HEK293 (cell line): Measurements from ENCODE around the gene HOXC10.

Experiments
- BCL11A ChIP-seq: fragments of 450-650 bp; formaldehyde crosslinking; IDR thresholded peaks from 2 replicates; pipeline ENCODE4 v1.5.1; 2016; ENCODE audit warnings: low read depth, missing biosample characterization, missing genetic modification characterization
- GLIS1 ChIP-seq: fragments of 450-650 bp; formaldehyde crosslinking; IDR thresholded peaks from 2 replicates; pipeline ENCODE4 v1.5.1; 2016; ENCODE audit warnings: missing biosample characterization, missing genetic modification characterization
- IKZF3 ChIP-seq: fragments of 450-650 bp; IDR thresholded peaks from 2 replicates; pipeline ENCODE4 v1.5.0; 2018; ENCODE audit warnings: missing biosample characterization, mild to moderate bottlenecking, missing genetic modification characterization, moderate library complexity
- INSM2 ChIP-seq: fragments of 450-650 bp; formaldehyde crosslinking; IDR thresholded peaks from 2 replicates; pipeline ENCODE4 v1.5.1; 2016; ENCODE audit warnings: missing biosample characterization, missing genetic modification characterization
- RBAK ChIP-seq: fragments of 450-650 bp; formaldehyde crosslinking; IDR thresholded peaks from 2 replicates; pipeline ENCODE4 v1.5.1; 2016; ENCODE audit warnings: missing biosample characterization, missing genetic modification characterization
- YY1 ChIP-seq: fragments of 450-650 bp; formaldehyde crosslinking; IDR thresholded peaks from 2 replicates; pipeline ENCODE4 v1.5.1; 2018; ENCODE audit warnings: missing biosample characterization, missing genetic modification characterization
- YY2 ChIP-seq: fragments of 450-650 bp; formaldehyde crosslinking; IDR thresholded peaks from 2 replicates; pipeline ENCODE4 v1.5.1; 2016; ENCODE audit warnings: missing biosample characterization, missing genetic modification characterization
- ZBTB7A ChIP-seq: fragments of 450-650 bp; formaldehyde crosslinking; IDR thresholded peaks from 2 replicates; pipeline ENCODE4 v1.5.1; 2016; ENCODE audit warnings: low read depth, missing biosample characterization, missing genetic modification characterization
- ZFP37 ChIP-seq: fragments of 450-650 bp; formaldehyde crosslinking; IDR thresholded peaks from 2 replicates; pipeline ENCODE4 v1.5.1; 2016; ENCODE audit warnings: missing biosample characterization, missing genetic modification characterization
- ZNF133 ChIP-seq: fragments of 450-650 bp; formaldehyde crosslinking; IDR thresholded peaks from 2 replicates; pipeline ENCODE4 v1.5.1; 2016; ENCODE audit warnings: missing biosample characterization, missing genetic modification characterization
- ZNF157 ChIP-seq: fragments of 450-650 bp; formaldehyde crosslinking; IDR thresholded peaks from 2 replicates; pipeline ENCODE4 v1.5.1; 2016; ENCODE audit warnings: missing biosample characterization, missing genetic modification characterization
- ZNF248 ChIP-seq: fragments of 450-650 bp; formaldehyde crosslinking; IDR thresholded peaks from 2 replicates; pipeline ENCODE4 v1.5.1; 2017; ENCODE audit warnings: missing biosample characterization, missing genetic modification characterization
- ZNF354C ChIP-seq: fragments of 450-650 bp; formaldehyde crosslinking; IDR thresholded peaks from 2 replicates; pipeline ENCODE4 v1.5.1; 2016; ENCODE audit warnings: missing biosample characterization, missing genetic modification characterization, low read depth, borderline replicate concordance
- ZNF514 ChIP-seq: fragments of 450-650 bp; formaldehyde crosslinking; IDR thresholded peaks from 2 replicates; pipeline ENCODE4 v1.5.1; 2016; ENCODE audit warnings: missing biosample characterization, missing genetic modification characterization
- ZNF544 ChIP-seq: fragments of 450-650 bp; formaldehyde crosslinking; IDR thresholded peaks from 2 replicates; pipeline ENCODE4 v1.5.0; 2017; ENCODE audit warnings: missing biosample characterization, missing genetic modification characterization
- ZNF558 ChIP-seq: fragments of 450-650 bp; formaldehyde crosslinking; IDR thresholded peaks from 2 replicates; pipeline ENCODE4 v1.5.1; 2016; ENCODE audit warnings: missing biosample characterization, missing genetic modification characterization
- ZNF560 ChIP-seq: fragments of 450-650 bp; formaldehyde crosslinking; IDR thresholded peaks from 2 replicates; pipeline ENCODE4 v1.5.1; 2017; ENCODE audit warnings: missing biosample characterization, missing genetic modification characterization, borderline replicate concordance
- ZNF610 ChIP-seq: fragments of 450-650 bp; formaldehyde crosslinking; IDR thresholded peaks from 2 replicates; pipeline ENCODE4 v1.5.1; 2016; ENCODE audit warnings: missing biosample characterization, missing genetic modification characterization, borderline replicate concordance
- ZNF623 ChIP-seq: fragments of 450-650 bp; formaldehyde crosslinking; IDR thresholded peaks from 2 replicates; pipeline ENCODE4 v1.5.1; 2016; ENCODE audit warnings: missing biosample characterization, missing genetic modification characterization
- ZNF664 ChIP-seq: fragments of 450-650 bp; formaldehyde crosslinking; IDR thresholded peaks from 2 replicates; pipeline ENCODE4 v1.5.1; 2016; ENCODE audit warnings: missing biosample characterization, missing genetic modification characterization
- ZNF747 ChIP-seq: fragments of 450-650 bp; formaldehyde crosslinking; IDR thresholded peaks from 2 replicates; pipeline ENCODE4 v1.5.1; 2016; ENCODE audit warnings: missing biosample characterization, missing genetic modification characterization
- ZNF768 ChIP-seq: fragments of 450-650 bp; formaldehyde crosslinking; IDR thresholded peaks from 2 replicates; pipeline ENCODE4 v1.5.1; 2018; ENCODE audit warnings: missing biosample characterization, mild to moderate bottlenecking, missing genetic modification characterization
- ZNF791 ChIP-seq: fragments of 450-650 bp; formaldehyde crosslinking; IDR thresholded peaks from 2 replicates; pipeline ENCODE4 v1.5.1; 2016; ENCODE audit warnings: missing biosample characterization, missing genetic modification characterization
- TF ChIP-seq, protein P1 (sequence below): fragments of 450-650 bp; formaldehyde crosslinking; conservative IDR thresholded peaks from 2 replicates; pipeline ENCODE4 v1.5.1; 2016; ENCODE audit warnings: low read depth, missing biosample characterization, missing genetic modification characterization
- TF ChIP-seq, protein P2 (sequence below): fragments of 450-650 bp; formaldehyde crosslinking; IDR thresholded peaks from 2 replicates; pipeline ENCODE4 v1.5.1; 2017; ENCODE audit warnings: missing biosample characterization, missing genetic modification characterization
- TF ChIP-seq, protein P3 (sequence below): fragments of 450-650 bp; formaldehyde crosslinking; IDR thresholded peaks from 2 replicates; pipeline ENCODE4 v1.5.1; 2016; ENCODE audit warnings: missing biosample characterization, missing genetic modification characterization
- TF ChIP-seq, protein P4 (sequence below): fragments of 450-650 bp; formaldehyde crosslinking; IDR thresholded peaks from 2 replicates; pipeline ENCODE4 v1.5.1; 2016; ENCODE audit warnings: missing biosample characterization, missing genetic modification characterization

The HOXC10 gene

DNA sequence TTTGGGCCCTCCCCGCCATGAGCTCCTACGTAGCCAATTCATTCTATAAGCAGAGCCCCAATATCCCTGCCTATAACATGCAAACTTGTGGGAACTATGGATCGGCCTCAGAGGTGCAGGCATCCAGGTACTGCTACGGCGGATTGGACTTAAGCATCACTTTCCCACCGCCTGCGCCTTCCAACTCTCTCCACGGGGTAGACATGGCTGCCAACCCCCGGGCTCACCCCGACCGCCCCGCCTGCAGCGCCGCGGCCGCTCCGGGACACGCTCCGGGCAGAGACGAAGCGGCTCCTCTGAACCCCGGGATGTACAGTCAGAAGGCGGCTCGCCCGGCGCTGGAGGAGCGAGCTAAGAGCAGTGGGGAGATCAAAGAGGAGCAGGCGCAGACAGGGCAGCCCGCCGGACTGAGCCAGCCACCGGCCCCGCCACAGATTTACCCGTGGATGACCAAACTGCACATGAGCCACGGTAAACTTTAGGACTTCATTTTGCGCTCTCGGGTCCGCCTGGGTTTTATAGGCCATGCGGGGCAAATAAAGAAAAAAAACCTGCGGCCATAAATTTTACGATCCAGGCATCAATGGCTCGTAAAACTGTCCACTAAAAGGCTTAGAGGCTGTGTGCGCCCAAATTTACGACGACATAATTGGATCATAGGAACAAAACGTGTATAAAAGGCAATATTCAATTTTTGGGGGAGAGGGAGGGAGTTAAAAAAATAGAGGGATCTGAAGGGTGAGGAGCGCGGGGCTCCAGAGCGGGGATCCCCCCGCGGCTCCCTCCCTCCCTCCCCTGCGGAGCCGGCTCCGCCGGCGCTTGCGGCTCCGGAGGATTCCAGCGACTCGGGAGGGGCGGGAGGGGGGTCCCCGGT is 48.4 kb downstream of the HOXC10 start (continued):
- TF ChIP-seq, protein P1, sequence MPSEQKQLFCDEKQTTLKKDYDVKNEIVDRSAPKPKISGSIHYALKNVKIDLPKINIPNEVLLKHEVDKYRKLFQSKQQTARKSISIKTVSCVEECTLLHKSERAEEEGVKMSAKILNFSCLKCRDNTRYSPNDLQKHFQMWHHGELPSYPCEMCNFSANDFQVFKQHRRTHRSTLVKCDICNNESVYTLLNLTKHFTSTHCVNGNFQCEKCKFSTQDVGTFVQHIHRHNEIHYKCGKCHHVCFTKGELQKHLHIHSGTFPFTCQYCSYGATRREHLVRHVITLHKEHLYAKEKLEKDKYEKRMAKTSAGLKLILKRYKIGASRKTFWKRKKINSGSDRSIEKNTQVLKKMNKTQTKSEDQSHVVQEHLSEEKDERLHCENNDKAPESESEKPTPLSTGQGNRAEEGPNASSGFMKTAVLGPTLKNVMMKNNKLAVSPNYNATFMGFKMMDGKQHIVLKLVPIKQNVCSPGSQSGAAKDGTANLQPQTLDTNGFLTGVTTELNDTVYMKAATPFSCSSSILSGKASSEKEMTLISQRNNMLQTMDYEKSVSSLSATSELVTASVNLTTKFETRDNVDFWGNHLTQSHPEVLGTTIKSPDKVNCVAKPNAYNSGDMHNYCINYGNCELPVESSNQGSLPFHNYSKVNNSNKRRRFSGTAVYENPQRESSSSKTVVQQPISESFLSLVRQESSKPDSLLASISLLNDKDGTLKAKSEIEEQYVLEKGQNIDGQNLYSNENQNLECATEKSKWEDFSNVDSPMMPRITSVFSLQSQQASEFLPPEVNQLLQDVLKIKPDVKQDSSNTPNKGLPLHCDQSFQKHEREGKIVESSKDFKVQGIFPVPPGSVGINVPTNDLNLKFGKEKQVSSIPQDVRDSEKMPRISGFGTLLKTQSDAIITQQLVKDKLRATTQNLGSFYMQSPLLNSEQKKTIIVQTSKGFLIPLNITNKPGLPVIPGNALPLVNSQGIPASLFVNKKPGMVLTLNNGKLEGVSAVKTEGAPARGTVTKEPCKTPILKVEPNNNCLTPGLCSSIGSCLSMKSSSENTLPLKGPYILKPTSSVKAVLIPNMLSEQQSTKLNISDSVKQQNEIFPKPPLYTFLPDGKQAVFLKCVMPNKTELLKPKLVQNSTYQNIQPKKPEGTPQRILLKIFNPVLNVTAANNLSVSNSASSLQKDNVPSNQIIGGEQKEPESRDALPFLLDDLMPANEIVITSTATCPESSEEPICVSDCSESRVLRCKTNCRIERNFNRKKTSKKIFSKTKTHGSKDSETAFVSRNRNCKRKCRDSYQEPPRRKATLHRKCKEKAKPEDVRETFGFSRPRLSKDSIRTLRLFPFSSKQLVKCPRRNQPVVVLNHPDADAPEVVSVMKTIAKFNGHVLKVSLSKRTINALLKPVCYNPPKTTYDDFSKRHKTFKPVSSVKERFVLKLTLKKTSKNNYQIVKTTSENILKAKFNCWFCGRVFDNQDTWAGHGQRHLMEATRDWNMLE (tag by site-specific recombination) = no peak; the same call in 1 of the 2 replicates
- TF ChIP-seq IKZF3 (tag by site-specific recombination) (peak; percentile 99), ZNF133 (tag by site-specific recombination) (no peak), GLIS1 (tag by site-specific recombination) (peak; percentile 93), ZBTB7A (tag by site-specific recombination) (peak; percentile 91), YY2 (tag by site-specific recombination) (no peak; the same call in 1 of the 2 replicates), INSM2 (peak; percentile 97), ZNF354C (tag by site-specific recombination) (no peak), ZNF544 (tag by site-specific recombination) (no peak), ZNF514 (tag by site-specific recombination) (no peak), ZNF157 (tag by site-specific recombination) (no peak), ZNF664 (tag by site-specific recombination) (peak; percentile 87), YY1 (tag by site-specific recombination) (peak; percentile 83), ZNF248 (tag by site-specific recombination) (no peak), ZNF623 (tag by site-specific recombination) (no peak; the same call in 1 of the 2 replicates), ZFP37 (peak; percentile 77; the same call in 1 of the 2 replicates), ZNF791 (no peak), ZNF558 (tag by site-specific recombination) (peak; percentile 88), ZNF747 (tag by site-specific recombination) (no peak), ZNF768 (tag by site-specific recombination) (no peak), ZNF560 (no peak), RBAK (no peak), BCL11A (tag by site-specific recombination) (peak; percentile 98), ZNF610 (tag by site-specific recombination) (peak; percentile 93)
- TF ChIP-seq, protein P2, sequence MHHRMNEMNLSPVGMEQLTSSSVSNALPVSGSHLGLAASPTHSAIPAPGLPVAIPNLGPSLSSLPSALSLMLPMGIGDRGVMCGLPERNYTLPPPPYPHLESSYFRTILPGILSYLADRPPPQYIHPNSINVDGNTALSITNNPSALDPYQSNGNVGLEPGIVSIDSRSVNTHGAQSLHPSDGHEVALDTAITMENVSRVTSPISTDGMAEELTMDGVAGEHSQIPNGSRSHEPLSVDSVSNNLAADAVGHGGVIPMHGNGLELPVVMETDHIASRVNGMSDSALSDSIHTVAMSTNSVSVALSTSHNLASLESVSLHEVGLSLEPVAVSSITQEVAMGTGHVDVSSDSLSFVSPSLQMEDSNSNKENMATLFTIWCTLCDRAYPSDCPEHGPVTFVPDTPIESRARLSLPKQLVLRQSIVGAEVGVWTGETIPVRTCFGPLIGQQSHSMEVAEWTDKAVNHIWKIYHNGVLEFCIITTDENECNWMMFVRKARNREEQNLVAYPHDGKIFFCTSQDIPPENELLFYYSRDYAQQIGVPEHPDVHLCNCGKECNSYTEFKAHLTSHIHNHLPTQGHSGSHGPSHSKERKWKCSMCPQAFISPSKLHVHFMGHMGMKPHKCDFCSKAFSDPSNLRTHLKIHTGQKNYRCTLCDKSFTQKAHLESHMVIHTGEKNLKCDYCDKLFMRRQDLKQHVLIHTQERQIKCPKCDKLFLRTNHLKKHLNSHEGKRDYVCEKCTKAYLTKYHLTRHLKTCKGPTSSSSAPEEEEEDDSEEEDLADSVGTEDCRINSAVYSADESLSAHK (tag by site-specific recombination) = peak; percentile 99
- TF ChIP-seq, protein P3, sequence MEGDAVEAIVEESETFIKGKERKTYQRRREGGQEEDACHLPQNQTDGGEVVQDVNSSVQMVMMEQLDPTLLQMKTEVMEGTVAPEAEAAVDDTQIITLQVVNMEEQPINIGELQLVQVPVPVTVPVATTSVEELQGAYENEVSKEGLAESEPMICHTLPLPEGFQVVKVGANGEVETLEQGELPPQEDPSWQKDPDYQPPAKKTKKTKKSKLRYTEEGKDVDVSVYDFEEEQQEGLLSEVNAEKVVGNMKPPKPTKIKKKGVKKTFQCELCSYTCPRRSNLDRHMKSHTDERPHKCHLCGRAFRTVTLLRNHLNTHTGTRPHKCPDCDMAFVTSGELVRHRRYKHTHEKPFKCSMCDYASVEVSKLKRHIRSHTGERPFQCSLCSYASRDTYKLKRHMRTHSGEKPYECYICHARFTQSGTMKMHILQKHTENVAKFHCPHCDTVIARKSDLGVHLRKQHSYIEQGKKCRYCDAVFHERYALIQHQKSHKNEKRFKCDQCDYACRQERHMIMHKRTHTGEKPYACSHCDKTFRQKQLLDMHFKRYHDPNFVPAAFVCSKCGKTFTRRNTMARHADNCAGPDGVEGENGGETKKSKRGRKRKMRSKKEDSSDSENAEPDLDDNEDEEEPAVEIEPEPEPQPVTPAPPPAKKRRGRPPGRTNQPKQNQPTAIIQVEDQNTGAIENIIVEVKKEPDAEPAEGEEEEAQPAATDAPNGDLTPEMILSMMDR = no peak; the same call in 1 of the 2 replicates
- TF ChIP-seq, protein P4, sequence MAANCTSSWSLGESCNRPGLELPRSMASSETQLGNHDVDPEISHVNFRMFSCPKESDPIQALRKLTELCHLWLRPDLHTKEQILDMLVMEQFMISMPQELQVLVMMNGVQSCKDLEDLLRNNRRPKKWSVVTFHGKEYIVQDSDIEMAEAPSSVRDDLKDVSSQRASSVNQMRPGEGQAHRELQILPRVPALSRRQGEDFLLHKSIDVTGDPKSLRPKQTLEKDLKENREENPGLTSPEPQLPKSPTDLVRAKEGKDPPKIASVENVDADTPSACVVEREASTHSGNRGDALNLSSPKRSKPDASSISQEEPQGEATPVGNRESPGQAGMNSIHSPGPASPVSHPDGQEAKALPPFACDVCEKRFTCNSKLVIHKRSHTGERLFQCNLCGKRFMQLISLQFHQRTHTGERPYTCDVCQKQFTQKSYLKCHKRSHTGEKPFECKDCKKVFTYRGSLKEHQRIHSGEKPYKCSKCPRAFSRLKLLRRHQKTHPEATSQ (tag by site-specific recombination) = no peak
